Effector memory CD8-positive, alpha-beta T cell (primary cell): ENCODE measurements around the gene NGB.

Experiments
- ATAC-seq: fragments of 150-1000 bp; cut with Tn5 transposase; replicated peaks from 2 replicates; pipeline ENCODE4 v1.10.0; 2021; ENCODE audit warnings: mild to moderate bottlenecking, moderate library complexity
- DNase-seq, 3 experiments: peaks; one replicate each; pipeline ENCODE4 v3.0.0; 2021
- H3K27ac Mint-ChIP-seq, 2 donors: one replicate each; pipeline ENCODE4 v1.8.0; 2022; ENCODE audit warnings: mild to moderate bottlenecking in 2 of 2, mixed read lengths in 2 of 2, moderate library complexity in 2 of 2
- H3K27me3 Mint-ChIP-seq, 2 donors: one replicate each; pipeline ENCODE4 v1.8.0; 2022; ENCODE audit warnings: mixed read lengths in 2 of 2
- H3K36me3 Mint-ChIP-seq: one replicate; pipeline ENCODE4 v1.8.0; 2022; ENCODE audit warnings: mild to moderate bottlenecking, moderate library complexity, mixed read lengths; ENCODE audit not compliant: insufficient read depth
- H3K4me1 Mint-ChIP-seq, 2 donors: one replicate each; pipeline ENCODE4 v1.8.0; 2022; ENCODE audit warnings: low read depth in 2 of 2, mixed read lengths in 2 of 2
- H3K4me3 Mint-ChIP-seq, 2 donors: one replicate each; pipeline ENCODE4 v1.8.0; 2022; ENCODE audit warnings: mild to moderate bottlenecking in 2 of 2, mixed read lengths in 2 of 2, moderate library complexity in 2 of 2
- H3K9me3 Mint-ChIP-seq, 2 donors: one replicate each; pipeline ENCODE4 v1.8.0; 2022; ENCODE audit warnings: mixed read lengths in 2 of 2

NGB gene

GRCh38 chr14:77306851-77307496 lies 36.0 kb upstream of the NGB start:
- no peaks in the 10 kb centered on the region for H3K27me3 Mint-ChIP-seq
- no peaks in the 10 kb centered on the region for H3K9me3 Mint-ChIP-seq
- H3K4me3 Mint-ChIP-seq, result no peak overlapping the region
- ATAC-seq (no peak), DNase-seq (no peak)
- peaks cover 2% of the 10 kb centered on the region for H3K36me3 Mint-ChIP-seq
- H3K27ac Mint-ChIP-seq, result no peak overlapping the region
- H3K4me1 Mint-ChIP-seq, result peaks cover 3 to 4% of the 10 kb centered on the region in 2 donors

- ATAC-seq (no peak), DNase-seq (no peak)
- Mint-ChIP-seq H3K4me3 (no peak overlapping the region), H3K27ac (no peak overlapping the region), H3K27me3 (no peaks in the 10 kb centered on the region), H3K36me3 (peaks cover 2% of the 10 kb centered on the region), H3K9me3 (no peaks in the 10 kb centered on the region), H3K4me1 (peaks cover 3 to 4% of the 10 kb centered on the region in 2 donors)
Measured at GRCh38 chr14:77306416-77306815, 35.4 kb upstream of the NGB start.

- H3K9me3 Mint-ChIP-seq, result no peaks in the 10 kb centered on the region
- H3K36me3 Mint-ChIP-seq, result peaks cover 2% of the 10 kb centered on the region
- no peaks in the 10 kb centered on the region for H3K27me3 Mint-ChIP-seq
- H3K4me3 Mint-ChIP-seq, result no peak overlapping the region
- no peak for ATAC-seq
- DNase-seq, result no peak
- H3K27ac Mint-ChIP-seq, result no peak overlapping the region
- H3K4me1 Mint-ChIP-seq, result peaks cover 3 to 4% of the 10 kb centered on the region in 2 donors
Measured at GRCh38 chr14:77305696-77306095, 34.7 kb upstream of the NGB start.

- peak; percentile 54 for ATAC-seq
- no peak for DNase-seq
- peaks cover 3 to 4% of the 10 kb centered on the region in 2 donors for H3K4me1 Mint-ChIP-seq
Measured at GRCh38 chr14:77303417-77304156, 32.6 kb upstream of the NGB start.

GRCh38 chr14:77302926-77303325 lies 31.9 kb upstream of the NGB start:
- Mint-ChIP-seq H3K36me3 (peaks cover 2% of the 10 kb centered on the region), H3K27me3 (no peaks in the 10 kb centered on the region), H3K9me3 (no peaks in the 10 kb centered on the region), H3K4me1 (peaks cover 3 to 4% of the 10 kb centered on the region in 2 donors), H3K27ac (peak overlapping the region; percentile 17 to 29), H3K4me3 (no peak overlapping the region)
- DNase-seq (no peak), ATAC-seq (peak; percentile 47)

More at GRCh38 chr14:77303417-77304156, 32.6 kb upstream of the NGB start:
- Mint-ChIP-seq H3K9me3 (no peaks in the 10 kb centered on the region), H3K27ac (peak overlapping the region; percentile 17 to 29), H3K27me3 (no peaks in the 10 kb centered on the region), H3K4me3 (no peak overlapping the region), H3K36me3 (peaks cover 2% of the 10 kb centered on the region)

GRCh38 chr14:77301103-77301502 lies 30.1 kb upstream of the NGB start:
- ATAC-seq (peak; percentile 24), DNase-seq (peak in 2 of 3 experiments; percentile 9 to 21)
- Mint-ChIP-seq H3K27ac (no peak overlapping the region), H3K4me3 (no peak overlapping the region), H3K36me3 (peaks cover 2% of the 10 kb centered on the region), H3K9me3 (no peaks in the 10 kb centered on the region), H3K27me3 (no peaks in the 10 kb centered on the region), H3K4me1 (peaks cover 3 to 4% of the 10 kb centered on the region in 2 donors)

- DNase-seq (no peak), ATAC-seq (no peak)
- H3K4me1 Mint-ChIP-seq, result peaks cover 3 to 4% of the 10 kb centered on the region in 2 donors
- H3K36me3 Mint-ChIP-seq, result peaks cover 2% of the 10 kb centered on the region
- H3K27ac Mint-ChIP-seq, result no peak overlapping the region
- H3K4me3 Mint-ChIP-seq, result no peak overlapping the region
- H3K9me3 Mint-ChIP-seq, result no peaks in the 10 kb centered on the region
- H3K27me3 Mint-ChIP-seq, result no peaks in the 10 kb centered on the region
Measured at GRCh38 chr14:77299771-77300170, 28.8 kb upstream of the NGB start.

GRCh38 chr14:77296906-77297305 lies 25.9 kb upstream of the NGB start:
- no peaks in the 10 kb centered on the region for H3K9me3 Mint-ChIP-seq
- no peak for ATAC-seq

GRCh38 chr14:77296155-77296554 lies 25.1 kb upstream of the NGB start:
- no peak for DNase-seq
- Mint-ChIP-seq H3K36me3 (no peaks in the 10 kb centered on the region), H3K9me3 (no peaks in the 10 kb centered on the region), H3K27me3 (no peaks in the 10 kb centered on the region), H3K27ac (no peak overlapping the region), H3K4me1 (no peaks in the 10 kb centered on the region), H3K4me3 (no peak overlapping the region)
- ATAC-seq, result no peak

More at GRCh38 chr14:77296906-77297305, 25.9 kb upstream of the NGB start:
- Mint-ChIP-seq H3K27me3 (no peaks in the 10 kb centered on the region), H3K4me3 (no peak overlapping the region), H3K36me3 (no peaks in the 10 kb centered on the region), H3K4me1 (no peaks in the 10 kb centered on the region), H3K27ac (no peak overlapping the region)
- no peak for DNase-seq

- no peaks in the 10 kb centered on the region for H3K4me1 Mint-ChIP-seq
- ATAC-seq (no peak), DNase-seq (no peak)
- H3K27ac Mint-ChIP-seq, result no peak overlapping the region
- H3K36me3 Mint-ChIP-seq, result peaks cover 7% of the 10 kb centered on the region
- no peaks in the 10 kb centered on the region for H3K27me3 Mint-ChIP-seq
- no peak overlapping the region for H3K4me3 Mint-ChIP-seq
- no peaks in the 10 kb centered on the region for H3K9me3 Mint-ChIP-seq
Measured at GRCh38 chr14:77290705-77291104, 19.7 kb upstream of the NGB start.

GRCh38 chr14:77286576-77286975 lies 15.6 kb upstream of the NGB start:
- Mint-ChIP-seq H3K4me1 (no peaks in the 10 kb centered on the region), H3K27me3 (no peaks in the 10 kb centered on the region), H3K4me3 (no peak overlapping the region), H3K27ac (no peak overlapping the region), H3K36me3 (peaks cover 7% of the 10 kb centered on the region), H3K9me3 (no peaks in the 10 kb centered on the region)
- DNase-seq (no peak), ATAC-seq (no peak)

GRCh38 chr14:77284466-77284865 lies 13.5 kb upstream of the NGB start:
- Mint-ChIP-seq H3K9me3 (no peaks in the 10 kb centered on the region), H3K27me3 (no peaks in the 10 kb centered on the region), H3K4me1 (no peaks in the 10 kb centered on the region), H3K4me3 (no peak overlapping the region), H3K36me3 (peaks cover 7% of the 10 kb centered on the region), H3K27ac (no peak overlapping the region)
- ATAC-seq, result no peak
- no peak for DNase-seq

- Mint-ChIP-seq H3K27me3 (no peaks in the 10 kb centered on the region), H3K36me3 (peaks cover 7% of the 10 kb centered on the region), H3K4me3 (no peak overlapping the region), H3K4me1 (no peaks in the 10 kb centered on the region), H3K27ac (no peak overlapping the region), H3K9me3 (no peaks in the 10 kb centered on the region)
- no peak for DNase-seq
- ATAC-seq, result no peak
Measured at GRCh38 chr14:77284066-77284465, 13.1 kb upstream of the NGB start.

- no peak overlapping the region for H3K27ac Mint-ChIP-seq
- ATAC-seq (no peak), DNase-seq (no peak)
- no peaks in the 10 kb centered on the region for H3K4me1 Mint-ChIP-seq
- H3K4me3 Mint-ChIP-seq, result no peak overlapping the region
- H3K27me3 Mint-ChIP-seq, result no peaks in the 10 kb centered on the region
- peaks cover 5% of the 10 kb centered on the region for H3K36me3 Mint-ChIP-seq
- H3K9me3 Mint-ChIP-seq, result no peaks in the 10 kb centered on the region
Measured at GRCh38 chr14:77281852-77282410, 10.9 kb upstream of the NGB start.
